Activated effector memory CD4-positive, alpha-beta T cell treated with anti-CD3 and anti-CD28 coated beads, Interleukin-2, amount 50 U/mL, for 16 hours (primary cell): Measurements from ENCODE around the gene PRDM12.

ENCODE experiments used
- DNase-seq: peaks from one replicate; pipeline ENCODE4 v3.0.0-alpha.2; 2020

Gene PRDM12

GRCh38 chr9:130731355-130731754 lies 67.0 kb downstream of the PRDM12 start:
- no peak for DNase-seq

- no peak for DNase-seq
Observed at GRCh38 chr9:130732136-130732535, 67.7 kb downstream of the PRDM12 start.
